Astrocyte (in vitro differentiated cells and primary cell): ENCODE measurements around the gene SAP130.

Experiments used
- EZH2 ChIP-seq: IDR thresholded peaks from 2 replicates; pipeline ENCODE4 v1.6.1; 2012; ENCODE audit warnings: mild to moderate bottlenecking, low read length, inconsistent platforms; ENCODE audit not compliant: insufficient read depth
- TF ChIP-seq, protein P1 (sequence below): IDR thresholded peaks from 2 replicates; pipeline ENCODE4 v1.5.1; 2011; ENCODE audit warnings: low read depth, mild to moderate bottlenecking, inconsistent platforms, low read length, moderate library complexity; ENCODE audit not compliant: insufficient read depth

DNA sequence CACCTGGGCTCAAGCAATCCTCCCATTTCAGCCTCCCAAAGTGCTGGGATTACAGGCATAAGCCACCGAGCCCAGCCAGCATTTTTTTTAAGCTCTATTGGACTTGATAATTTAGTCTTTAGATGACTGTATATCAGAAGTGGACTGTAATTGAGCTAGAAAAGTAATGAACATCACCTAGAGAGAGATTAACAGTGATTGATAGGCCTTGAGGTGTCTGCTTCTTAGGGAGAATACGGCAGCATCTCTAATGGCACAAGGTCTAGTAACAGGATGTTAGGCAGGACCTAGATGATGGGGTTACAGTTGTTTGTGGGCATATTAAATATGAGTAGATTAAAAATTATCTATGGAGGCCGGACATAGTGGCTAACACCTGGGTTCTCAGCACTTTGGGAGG, 45.4 kb upstream of the SAP130 start:
- TF ChIP-seq, protein P1, sequence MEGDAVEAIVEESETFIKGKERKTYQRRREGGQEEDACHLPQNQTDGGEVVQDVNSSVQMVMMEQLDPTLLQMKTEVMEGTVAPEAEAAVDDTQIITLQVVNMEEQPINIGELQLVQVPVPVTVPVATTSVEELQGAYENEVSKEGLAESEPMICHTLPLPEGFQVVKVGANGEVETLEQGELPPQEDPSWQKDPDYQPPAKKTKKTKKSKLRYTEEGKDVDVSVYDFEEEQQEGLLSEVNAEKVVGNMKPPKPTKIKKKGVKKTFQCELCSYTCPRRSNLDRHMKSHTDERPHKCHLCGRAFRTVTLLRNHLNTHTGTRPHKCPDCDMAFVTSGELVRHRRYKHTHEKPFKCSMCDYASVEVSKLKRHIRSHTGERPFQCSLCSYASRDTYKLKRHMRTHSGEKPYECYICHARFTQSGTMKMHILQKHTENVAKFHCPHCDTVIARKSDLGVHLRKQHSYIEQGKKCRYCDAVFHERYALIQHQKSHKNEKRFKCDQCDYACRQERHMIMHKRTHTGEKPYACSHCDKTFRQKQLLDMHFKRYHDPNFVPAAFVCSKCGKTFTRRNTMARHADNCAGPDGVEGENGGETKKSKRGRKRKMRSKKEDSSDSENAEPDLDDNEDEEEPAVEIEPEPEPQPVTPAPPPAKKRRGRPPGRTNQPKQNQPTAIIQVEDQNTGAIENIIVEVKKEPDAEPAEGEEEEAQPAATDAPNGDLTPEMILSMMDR: no peak
- no peak for TF ChIP-seq EZH2
